ENCODE data around the gene DAZAP1.

GRCh38 chr19:1416014-1416841, 8.8 kb downstream of the DAZAP1 start:
- TF ChIP-seq PKNOX1 (IDR thresholded peaks at IDR 0.05) (no peak), TARDBP (IDR thresholded peaks at IDR 0.05) (no peak), FOXK2 (IDR thresholded peaks at IDR 0.05) (no peak), SUZ12 (IDR thresholded peaks at IDR 0.05) (no peak), FOXM1 (IDR thresholded peaks at IDR 0.05; ENCODE audit: borderline replicate concordance) (no peak), ZNF384 (IDR thresholded peaks at IDR 0.05) (no peak), ELF4 (IDR thresholded peaks at IDR 0.05) (no peak), SP1 (IDR thresholded peaks at IDR 0.05) (no peak), HDGF (IDR thresholded peaks at IDR 0.05; ENCODE audit: borderline replicate concordance) (no peak)

All from HEK293T (cell line).